ENCODE measurements around the gene DNMT3A.

Gene DNMT3A

GRCh38 chr2:25246558-25247290, 95.0 kb downstream of the DNMT3A start:
- Histone ChIP-seq H2BK15ac (ENCODE audit: low read length) (no peak overlapping the region), H3K27me3 (ENCODE audit: control insufficient read depth in 3 of 3, insufficient read depth in 3 of 3, low read depth in 1 of 3, low read length in 3 of 3) (no peaks in the 10 kb centered on the region), H3K23ac (ENCODE audit: low read depth, low read length, poor library complexity) (no peak overlapping the region), H3K18ac (ENCODE audit: low read length) (no peak overlapping the region), H4K91ac (ENCODE audit: low read depth, low read length, poor library complexity) (no peak overlapping the region), H3K4me1 (ENCODE audit: control insufficient read depth in 2 of 2, insufficient read depth in 1 of 2, low read depth in 1 of 2, low read length in 2 of 2) (peaks cover 9 to 15% of the 10 kb centered on the region in 2 donors), H3K36me3 (replicated peaks in 1 of 2; ENCODE audit: control insufficient read depth in 2 of 2, insufficient read depth in 2 of 2, low read length in 2 of 2) (peaks cover 57 to 76% of the 10 kb centered on the region in 2 donors), H2BK5ac (ENCODE audit: low read length) (peak overlapping the region; percentile 77), H3K9me3 (replicated peaks in 1 of 2; ENCODE audit: control insufficient read depth in 2 of 2, insufficient read depth in 1 of 2, low read depth in 1 of 2, low read length in 2 of 2) (no peaks in the 10 kb centered on the region), H3K27ac (replicated peaks; ENCODE audit: low read length) (no peak overlapping the region), H2AK5ac (ENCODE audit: low read depth, low read length) (no peak overlapping the region), H4K8ac (ENCODE audit: low read depth, low read length) (no peak overlapping the region), H3K4me3 (ENCODE audit: low read length in 2 of 2) (peak overlapping the region in 1 of 2 donors; percentile 46), H3K9ac (ENCODE audit: low read depth, low read length, poor library complexity) (peak overlapping the region; percentile 53), H3K79me1 (ENCODE audit: low read depth, low read length) (peaks cover 21% of the 10 kb centered on the region), H3K14ac (ENCODE audit: low read length) (no peak overlapping the region), H2AFZ (ENCODE audit: low read length) (no peak overlapping the region), H2BK120ac (ENCODE audit: low read depth, low read length) (no peak overlapping the region), H3K4ac (ENCODE audit: low read length) (no peak overlapping the region), H3K4me2 (ENCODE audit: insufficient read depth, low read length, poor library complexity, severe bottlenecking) (no peak overlapping the region), H2BK12ac (ENCODE audit: low read length) (no peak overlapping the region)
- no CpG with 5 or more reads among the region's 26 CpGs for WGBS, 2 donors (ENCODE audit: extremely low coverage in 2 of 2, insufficient read length in 2 of 2, insufficient replicate concordance in 1 of 2)
- DNase-seq (ENCODE audit: low spot score) = no peak

GRCh38 chr2:25246001-25246400, 95.7 kb downstream of the DNMT3A start:
- H3K14ac ChIP-seq (ENCODE audit: low read length) = no peak overlapping the region
- no peak overlapping the region for H3K4ac ChIP-seq (ENCODE audit: low read length)
- H2AK5ac ChIP-seq (ENCODE audit: low read depth, low read length) = no peak overlapping the region
- no peak overlapping the region for H3K4me2 ChIP-seq (ENCODE audit: insufficient read depth, low read length, poor library complexity, severe bottlenecking)
- H4K91ac ChIP-seq (ENCODE audit: low read depth, low read length, poor library complexity) = no peak overlapping the region
- H3K27ac ChIP-seq (replicated peaks; ENCODE audit: low read length) = no peak overlapping the region
- H2BK12ac ChIP-seq (ENCODE audit: low read length) = no peak overlapping the region
- no peak overlapping the region for H3K9ac ChIP-seq (ENCODE audit: low read depth, low read length, poor library complexity)
- DNase-seq (ENCODE audit: low spot score) = no peak
- peaks cover 21% of the 10 kb centered on the region for H3K79me1 ChIP-seq (ENCODE audit: low read depth, low read length)
- H2BK15ac ChIP-seq (ENCODE audit: low read length) = no peak overlapping the region
- no peak overlapping the region for H2AFZ ChIP-seq (ENCODE audit: low read length)
- H4K8ac ChIP-seq (ENCODE audit: low read depth, low read length) = no peak overlapping the region
- no peak overlapping the region for H2BK120ac ChIP-seq (ENCODE audit: low read depth, low read length)
- H3K9me3 ChIP-seq (replicated peaks in 1 of 2; ENCODE audit: control insufficient read depth in 2 of 2, insufficient read depth in 1 of 2, low read depth in 1 of 2, low read length in 2 of 2) = no peaks in the 10 kb centered on the region
- H3K4me1 ChIP-seq (ENCODE audit: control insufficient read depth in 2 of 2, insufficient read depth in 1 of 2, low read depth in 1 of 2, low read length in 2 of 2) = peaks cover 6 to 15% of the 10 kb centered on the region in 2 donors
- no peak overlapping the region for H3K18ac ChIP-seq (ENCODE audit: low read length)
- WGBS, 2 donors (ENCODE audit: extremely low coverage in 2 of 2, insufficient read length in 2 of 2, insufficient replicate concordance in 1 of 2) = no CpG with 5 or more reads among the region's 14 CpGs
- H2BK5ac ChIP-seq (ENCODE audit: low read length) = peak overlapping the region; percentile 77
- H3K27me3 ChIP-seq (ENCODE audit: control insufficient read depth in 3 of 3, insufficient read depth in 3 of 3, low read depth in 1 of 3, low read length in 3 of 3) = no peaks in the 10 kb centered on the region
- no peak overlapping the region for H3K23ac ChIP-seq (ENCODE audit: low read depth, low read length, poor library complexity)
- no peak overlapping the region for H3K4me3 ChIP-seq (ENCODE audit: low read length in 2 of 2)
- peaks cover 64 to 83% of the 10 kb centered on the region in 2 donors for H3K36me3 ChIP-seq (replicated peaks in 1 of 2; ENCODE audit: control insufficient read depth in 2 of 2, insufficient read depth in 2 of 2, low read length in 2 of 2)

DNA sequence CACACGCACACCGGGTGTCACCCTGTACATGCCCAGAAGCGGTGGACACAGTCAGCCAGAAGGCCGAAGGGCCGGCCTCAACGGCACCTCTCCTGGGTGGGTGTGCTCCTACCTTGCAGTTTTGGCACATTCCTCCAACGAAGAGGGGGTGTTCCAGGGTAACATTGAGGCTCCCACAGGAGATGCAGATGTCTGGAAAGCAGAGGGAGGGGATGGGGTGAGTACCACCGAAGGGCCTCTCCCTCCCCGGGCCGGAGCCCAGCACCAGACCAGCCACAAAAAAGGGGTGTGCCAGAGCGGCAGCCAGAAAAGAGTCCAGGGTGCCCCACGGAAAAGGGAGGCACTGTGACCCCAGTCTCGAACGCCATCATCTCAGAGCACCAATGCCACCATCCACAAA, 96.6 kb downstream of the DNMT3A start:
- whole genome bisulfite sequencing, 2 donors (ENCODE audit: extremely low coverage in 2 of 2, insufficient read length in 2 of 2, insufficient replicate concordance in 1 of 2) = no CpG with 5 or more reads among the region's 14 CpGs
- peaks cover 72 to 92% of the 10 kb centered on the region in 2 donors for H3K36me3 ChIP-seq (replicated peaks in 1 of 2; ENCODE audit: control insufficient read depth in 2 of 2, insufficient read depth in 2 of 2, low read length in 2 of 2)

GRCh38 chr2:25243995-25244394, 97.7 kb downstream of the DNMT3A start:
- Histone ChIP-seq H3K9me3 (replicated peaks in 1 of 2; ENCODE audit: control insufficient read depth in 2 of 2, insufficient read depth in 1 of 2, low read depth in 1 of 2, low read length in 2 of 2) (no peaks in the 10 kb centered on the region), H4K91ac (ENCODE audit: low read depth, low read length, poor library complexity) (no peak overlapping the region), H2BK15ac (ENCODE audit: low read length) (no peak overlapping the region), H3K4me2 (ENCODE audit: insufficient read depth, low read length, poor library complexity, severe bottlenecking) (no peak overlapping the region), H3K9ac (ENCODE audit: low read depth, low read length, poor library complexity) (peak overlapping the region; percentile 30), H3K4ac (ENCODE audit: low read length) (no peak overlapping the region), H3K14ac (ENCODE audit: low read length) (no peak overlapping the region), H4K8ac (ENCODE audit: low read depth, low read length) (no peak overlapping the region), H2AK5ac (ENCODE audit: low read depth, low read length) (no peak overlapping the region), H3K36me3 (replicated peaks in 1 of 2; ENCODE audit: control insufficient read depth in 2 of 2, insufficient read depth in 2 of 2, low read length in 2 of 2) (peaks cover 84 to 94% of the 10 kb centered on the region in 2 donors), H2BK12ac (ENCODE audit: low read length) (no peak overlapping the region), H2BK120ac (ENCODE audit: low read depth, low read length) (no peak overlapping the region), H2AFZ (ENCODE audit: low read length) (no peak overlapping the region), H3K18ac (ENCODE audit: low read length) (no peak overlapping the region), H3K4me3 (ENCODE audit: low read length in 2 of 2) (no peak overlapping the region), H3K27ac (replicated peaks; ENCODE audit: low read length) (no peak overlapping the region), H3K27me3 (ENCODE audit: control insufficient read depth in 3 of 3, insufficient read depth in 3 of 3, low read depth in 1 of 3, low read length in 3 of 3) (no peaks in the 10 kb centered on the region), H3K4me1 (ENCODE audit: control insufficient read depth in 2 of 2, insufficient read depth in 1 of 2, low read depth in 1 of 2, low read length in 2 of 2) (no peaks in the 10 kb centered on the region), H2BK5ac (ENCODE audit: low read length) (no peak overlapping the region), H3K79me1 (ENCODE audit: low read depth, low read length) (peaks cover 12% of the 10 kb centered on the region), H3K23ac (ENCODE audit: low read depth, low read length, poor library complexity) (peak overlapping the region; percentile 20)
- WGBS, 2 donors (ENCODE audit: extremely low coverage in 2 of 2, insufficient read length in 2 of 2, insufficient replicate concordance in 1 of 2) = no CpG with 5 or more reads among the region's 17 CpGs
- DNase-seq (ENCODE audit: low spot score) = no peak

More for the DNA sequence above, 96.6 kb downstream of the DNMT3A start:
- Histone ChIP-seq H3K4me2 (ENCODE audit: insufficient read depth, low read length, poor library complexity, severe bottlenecking) (no peak overlapping the region), H2AK5ac (ENCODE audit: low read depth, low read length) (no peak overlapping the region), H3K27ac (replicated peaks; ENCODE audit: low read length) (no peak overlapping the region), H4K8ac (ENCODE audit: low read depth, low read length) (no peak overlapping the region), H2BK15ac (ENCODE audit: low read length) (no peak overlapping the region), H3K9me3 (replicated peaks in 1 of 2; ENCODE audit: control insufficient read depth in 2 of 2, insufficient read depth in 1 of 2, low read depth in 1 of 2, low read length in 2 of 2) (no peaks in the 10 kb centered on the region), H3K79me1 (ENCODE audit: low read depth, low read length) (peaks cover 19% of the 10 kb centered on the region), H3K18ac (ENCODE audit: low read length) (no peak overlapping the region), H3K9ac (ENCODE audit: low read depth, low read length, poor library complexity) (no peak overlapping the region), H3K27me3 (ENCODE audit: control insufficient read depth in 3 of 3, insufficient read depth in 3 of 3, low read depth in 1 of 3, low read length in 3 of 3) (no peaks in the 10 kb centered on the region), H2BK12ac (ENCODE audit: low read length) (no peak overlapping the region), H3K4me3 (ENCODE audit: low read length in 2 of 2) (no peak overlapping the region), H3K4me1 (ENCODE audit: control insufficient read depth in 2 of 2, insufficient read depth in 1 of 2, low read depth in 1 of 2, low read length in 2 of 2) (peaks cover 0 to 10% of the 10 kb centered on the region in 2 donors), H2BK5ac (ENCODE audit: low read length) (peak overlapping the region; percentile 10), H4K91ac (ENCODE audit: low read depth, low read length, poor library complexity) (no peak overlapping the region), H3K23ac (ENCODE audit: low read depth, low read length, poor library complexity) (no peak overlapping the region), H2BK120ac (ENCODE audit: low read depth, low read length) (no peak overlapping the region), H3K4ac (ENCODE audit: low read length) (no peak overlapping the region), H2AFZ (ENCODE audit: low read length) (no peak overlapping the region), H3K14ac (ENCODE audit: low read length) (no peak overlapping the region)
- DNase-seq (ENCODE audit: low spot score) = no peak

Measured in neuronal stem cell (in vitro differentiated cells).